ENCODE measurements around the gene SLC38A9. TPM values are rescaled to one million over a fixed set of nuclear protein-coding genes. Genes with fewer than 3 reads are reported as not detected.

Gene SLC38A9
- total RNA-seq, 4 donors from 2014 or later, result 8.5 to 21.3 (median 16.7) TPM

DNA sequence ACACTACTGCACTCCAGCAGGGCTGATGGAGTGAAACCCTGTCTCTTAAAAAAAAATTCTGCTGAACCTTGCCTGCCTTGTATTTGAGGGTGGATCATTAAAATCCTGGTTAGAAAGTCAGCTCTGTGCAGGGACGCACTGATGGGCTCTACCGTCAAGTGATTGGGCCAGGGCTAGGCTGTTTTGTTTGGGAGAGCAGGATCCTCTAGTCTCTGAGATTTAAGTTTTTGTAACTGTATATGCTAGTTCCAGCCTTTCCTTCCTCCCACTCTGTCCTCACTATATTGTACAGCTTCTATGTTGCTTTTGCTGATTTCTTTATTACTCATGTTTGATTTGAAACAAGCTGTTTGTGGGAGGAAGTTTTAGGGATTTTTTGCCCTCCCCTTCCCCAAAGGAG is 37.3 kb upstream of the SLC38A9 start:
- no peak for DNase-seq (ENCODE audit: low spot score in 2 of 2)
- 82 to 96% methylated on average over 2 of the region's 2 CpGs for WGBS, 2 donors

DNA sequence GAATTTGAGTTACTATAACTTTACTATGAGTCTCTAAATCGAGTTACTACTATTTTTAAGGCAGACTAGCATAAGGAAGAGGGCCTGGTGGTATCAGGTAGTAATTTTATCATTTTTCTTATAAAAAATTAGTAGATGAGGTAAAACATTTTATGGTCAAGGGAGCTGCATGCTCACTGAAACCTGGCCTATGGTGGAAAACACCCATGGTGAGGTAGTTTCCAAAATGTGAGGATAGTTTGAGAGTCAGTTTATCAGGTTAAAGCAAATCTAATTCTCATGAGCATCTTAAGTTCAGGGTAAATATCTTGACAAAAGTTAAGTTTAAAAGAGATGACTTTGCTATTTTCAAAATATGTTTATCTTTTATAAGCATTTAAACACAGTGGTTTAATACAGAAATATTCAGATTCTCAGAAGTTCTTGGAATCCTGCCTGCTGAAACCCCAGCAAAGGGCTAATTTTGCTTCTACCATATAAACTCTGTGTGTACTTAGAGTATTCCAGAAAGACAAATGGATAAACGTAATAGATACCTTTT is 35.7 kb upstream of the SLC38A9 start:
- intact Hi-C loops (cut with DNase I; ENCODE audit: low total_unique reads), result no loop called here
- DNase-seq (ENCODE audit: low spot score in 2 of 2), result no peak
- H3K4me3 ChIP-seq (ENCODE audit: low read depth, poor library complexity, severe bottlenecking), result no peak overlapping the region
- 78 to 87% methylated on average over 2 of the region's 2 CpGs for WGBS, 2 donors
- no peak for TF ChIP-seq POLR2A (IDR thresholded peaks at IDR 0.05)
- TF ChIP-seq, protein P1, sequence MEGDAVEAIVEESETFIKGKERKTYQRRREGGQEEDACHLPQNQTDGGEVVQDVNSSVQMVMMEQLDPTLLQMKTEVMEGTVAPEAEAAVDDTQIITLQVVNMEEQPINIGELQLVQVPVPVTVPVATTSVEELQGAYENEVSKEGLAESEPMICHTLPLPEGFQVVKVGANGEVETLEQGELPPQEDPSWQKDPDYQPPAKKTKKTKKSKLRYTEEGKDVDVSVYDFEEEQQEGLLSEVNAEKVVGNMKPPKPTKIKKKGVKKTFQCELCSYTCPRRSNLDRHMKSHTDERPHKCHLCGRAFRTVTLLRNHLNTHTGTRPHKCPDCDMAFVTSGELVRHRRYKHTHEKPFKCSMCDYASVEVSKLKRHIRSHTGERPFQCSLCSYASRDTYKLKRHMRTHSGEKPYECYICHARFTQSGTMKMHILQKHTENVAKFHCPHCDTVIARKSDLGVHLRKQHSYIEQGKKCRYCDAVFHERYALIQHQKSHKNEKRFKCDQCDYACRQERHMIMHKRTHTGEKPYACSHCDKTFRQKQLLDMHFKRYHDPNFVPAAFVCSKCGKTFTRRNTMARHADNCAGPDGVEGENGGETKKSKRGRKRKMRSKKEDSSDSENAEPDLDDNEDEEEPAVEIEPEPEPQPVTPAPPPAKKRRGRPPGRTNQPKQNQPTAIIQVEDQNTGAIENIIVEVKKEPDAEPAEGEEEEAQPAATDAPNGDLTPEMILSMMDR (IDR thresholded peaks at IDR 0.05), result no peak

More for the DNA sequence above, 37.3 kb upstream of the SLC38A9 start:
- TF ChIP-seq POLR2A (IDR thresholded peaks at IDR 0.05), result no peak
- TF ChIP-seq, protein P1 (IDR thresholded peaks at IDR 0.05), result no peak
- no peak overlapping the region for H3K4me3 ChIP-seq (ENCODE audit: low read depth, poor library complexity, severe bottlenecking)
- intact Hi-C loops (cut with DNase I; ENCODE audit: low total_unique reads), result no loop called here

DNA sequence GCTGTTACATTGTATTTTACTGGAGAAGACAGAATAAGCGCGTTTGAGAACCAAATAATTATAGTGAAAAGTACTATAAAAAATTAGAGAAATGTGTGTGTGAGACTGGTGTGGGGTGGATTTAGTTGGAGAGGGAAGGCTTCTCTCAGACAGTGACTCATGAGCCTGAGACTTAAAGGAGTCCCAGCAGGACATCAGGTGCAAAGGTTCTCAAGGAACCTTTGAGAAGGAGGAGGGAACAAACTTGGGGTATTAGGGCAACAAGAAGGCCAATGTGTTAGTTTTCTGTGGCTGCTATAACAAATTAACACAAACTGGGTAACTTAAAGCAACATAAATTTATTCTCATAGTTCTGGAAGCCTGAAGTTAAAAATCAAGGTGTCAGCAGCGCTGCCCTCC is 30.7 kb upstream of the SLC38A9 start:
- intact Hi-C loops (cut with DNase I; ENCODE audit: low total_unique reads), result no loop called here
- no peak for DNase-seq (ENCODE audit: low spot score in 2 of 2)
- WGBS, 2 donors, result 95 to 97% methylated on average over 3 of the region's 3 CpGs
- no peak overlapping the region for H3K4me3 ChIP-seq (ENCODE audit: low read depth, poor library complexity, severe bottlenecking)
- TF ChIP-seq, protein P1 (IDR thresholded peaks at IDR 0.05), result no peak
- TF ChIP-seq POLR2A (IDR thresholded peaks at IDR 0.05), result no peak

DNA sequence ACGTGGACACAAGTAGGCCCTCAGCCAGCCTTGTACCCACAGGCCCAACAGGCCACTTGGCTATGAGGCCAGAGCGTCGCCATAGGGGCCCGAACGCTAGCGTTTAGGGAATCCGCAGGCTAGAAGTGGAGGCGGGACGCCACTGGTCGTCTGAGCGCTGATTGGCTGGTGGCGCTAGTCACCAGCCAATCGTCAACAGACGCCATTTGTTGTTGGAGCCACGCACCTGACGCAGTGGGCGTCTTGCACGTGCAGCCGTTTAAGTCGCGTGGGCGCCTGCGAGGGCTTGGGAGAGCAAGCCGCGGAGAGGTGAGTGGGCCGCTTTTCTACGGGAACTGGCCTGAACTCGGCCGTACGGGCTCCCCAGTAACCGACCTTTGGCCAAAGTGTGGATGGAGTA is 25.7 kb upstream of the SLC38A9 start, which contains the start of gene DDX4:
Gene DDX4, plus strand, starts transcription at position 269 of the 400 bp plus-strand sequence. CDS start 903 bp downstream, outside the sequence.
- TF ChIP-seq, protein P1 (IDR thresholded peaks at IDR 0.05), result no peak
- no peak for TF ChIP-seq POLR2A (IDR thresholded peaks at IDR 0.05)
- H3K4me3 ChIP-seq (ENCODE audit: low read depth, poor library complexity, severe bottlenecking), result no peak within 1 kb of the TSS
- WGBS, 2 donors, result 96 to 97% methylated on average over 31 of the region's 31 CpGs
- intact Hi-C loops (cut with DNase I; ENCODE audit: low total_unique reads), result no loop called here
- DNase-seq (ENCODE audit: low spot score in 2 of 2), result no peak

DNA sequence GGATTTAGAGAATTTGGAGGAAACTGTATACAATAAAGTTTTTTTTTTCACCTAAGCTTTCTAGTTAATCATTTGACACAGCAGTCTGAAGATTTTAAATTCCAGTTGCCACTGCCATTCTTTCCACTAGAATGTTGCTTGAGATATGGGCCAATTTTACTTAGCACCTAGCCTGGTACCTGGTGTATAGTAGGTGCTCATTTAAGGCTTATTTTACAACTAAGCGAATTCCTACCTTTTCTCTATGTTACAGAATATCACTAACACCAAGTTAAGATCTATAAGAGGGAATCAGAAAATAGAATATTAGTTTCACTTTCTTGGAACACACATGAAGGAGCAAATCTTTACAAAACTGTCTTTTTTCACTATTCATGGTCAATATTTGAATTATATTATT is 22.5 kb upstream of the SLC38A9 start:
- 98% methylated on average over 1 of the region's 1 CpG for WGBS, 2 donors

More for the DNA sequence above, 22.5 kb upstream of the SLC38A9 start:
- no peak for DNase-seq (ENCODE audit: low spot score in 2 of 2)
- intact Hi-C loops (cut with DNase I; ENCODE audit: low total_unique reads), result no loop called here
- TF ChIP-seq, protein P1 (IDR thresholded peaks at IDR 0.05), result no peak
- no peak for TF ChIP-seq POLR2A (IDR thresholded peaks at IDR 0.05)
- H3K4me3 ChIP-seq (ENCODE audit: low read depth, poor library complexity, severe bottlenecking), result no peak overlapping the region

Measured in lower leg skin (tissue), 4 donors.